Measurements from ENCODE around the gene FAM169A. TPM values are rescaled to one million over a fixed set of nuclear protein-coding genes. Genes with fewer than 3 reads are reported as not detected.

The FAM169A gene
- total RNA-seq, 1 donor from 2014 or later, result 6.3 TPM

DNA sequence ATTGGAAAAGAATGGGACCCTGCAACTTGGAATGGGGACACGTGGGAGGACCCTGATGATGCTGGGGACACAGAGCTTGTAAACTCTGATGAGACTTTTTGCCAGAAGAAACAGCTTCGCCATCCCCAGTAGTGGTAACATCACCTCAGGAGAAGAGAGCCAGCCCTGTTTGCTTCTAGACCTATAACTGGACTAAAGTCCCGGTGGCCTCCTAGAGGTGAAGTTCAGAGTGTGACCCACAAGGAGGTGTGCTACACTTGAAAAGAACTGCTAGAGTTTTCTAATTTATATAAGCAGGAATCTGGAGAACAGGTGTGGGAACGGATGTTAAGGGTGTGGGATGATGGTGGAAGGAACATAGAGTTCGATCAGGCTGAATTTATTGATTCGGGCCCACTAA is 79.3 kb downstream of the FAM169A start:
- no peak for DNase-seq
- H3K27me3 ChIP-seq (ENCODE audit: low read depth), result no peaks in the 10 kb centered on the region
- H3K36me3 ChIP-seq, result no peaks in the 10 kb centered on the region
- H3K4me3 ChIP-seq, result no peak overlapping the region
- TF ChIP-seq, protein P1, sequence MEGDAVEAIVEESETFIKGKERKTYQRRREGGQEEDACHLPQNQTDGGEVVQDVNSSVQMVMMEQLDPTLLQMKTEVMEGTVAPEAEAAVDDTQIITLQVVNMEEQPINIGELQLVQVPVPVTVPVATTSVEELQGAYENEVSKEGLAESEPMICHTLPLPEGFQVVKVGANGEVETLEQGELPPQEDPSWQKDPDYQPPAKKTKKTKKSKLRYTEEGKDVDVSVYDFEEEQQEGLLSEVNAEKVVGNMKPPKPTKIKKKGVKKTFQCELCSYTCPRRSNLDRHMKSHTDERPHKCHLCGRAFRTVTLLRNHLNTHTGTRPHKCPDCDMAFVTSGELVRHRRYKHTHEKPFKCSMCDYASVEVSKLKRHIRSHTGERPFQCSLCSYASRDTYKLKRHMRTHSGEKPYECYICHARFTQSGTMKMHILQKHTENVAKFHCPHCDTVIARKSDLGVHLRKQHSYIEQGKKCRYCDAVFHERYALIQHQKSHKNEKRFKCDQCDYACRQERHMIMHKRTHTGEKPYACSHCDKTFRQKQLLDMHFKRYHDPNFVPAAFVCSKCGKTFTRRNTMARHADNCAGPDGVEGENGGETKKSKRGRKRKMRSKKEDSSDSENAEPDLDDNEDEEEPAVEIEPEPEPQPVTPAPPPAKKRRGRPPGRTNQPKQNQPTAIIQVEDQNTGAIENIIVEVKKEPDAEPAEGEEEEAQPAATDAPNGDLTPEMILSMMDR (IDR thresholded peaks at IDR 0.05; ENCODE audit: borderline replicate concordance), result no peak
- intact Hi-C loops (cut with micrococcal nuclease), result no loop called here
- H3K4me1 ChIP-seq, result no peaks in the 10 kb centered on the region
- no peak overlapping the region for H3K27ac ChIP-seq (replicated peaks)
- H3K9me3 ChIP-seq (replicated peaks), result no peaks in the 10 kb centered on the region

DNA sequence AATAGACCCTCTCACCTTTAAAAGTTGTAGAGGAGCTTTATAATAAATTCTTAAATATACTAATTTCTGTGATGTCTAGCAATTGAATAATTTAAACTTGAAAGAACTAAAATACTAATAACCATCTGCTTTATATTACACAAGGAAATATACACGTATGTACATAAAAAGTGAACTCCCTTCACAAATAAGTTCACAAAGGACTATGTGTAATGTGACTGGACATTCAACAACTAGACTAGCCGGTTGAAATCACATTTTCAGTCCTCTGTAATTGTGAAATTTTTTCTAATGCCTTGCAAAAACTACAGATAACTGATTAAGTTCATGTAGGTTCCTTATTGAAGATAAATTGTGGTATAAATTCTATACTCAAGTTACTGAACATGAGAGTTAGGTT is 87.6 kb downstream of the FAM169A start:
- Histone ChIP-seq H3K4me3 (no peak overlapping the region), H3K36me3 (peaks cover 56% of the 10 kb centered on the region), H3K27ac (replicated peaks) (no peak overlapping the region), H3K4me1 (no peaks in the 10 kb centered on the region), H3K9me3 (replicated peaks) (no peaks in the 10 kb centered on the region), H3K27me3 (ENCODE audit: low read depth) (no peaks in the 10 kb centered on the region)
- TF ChIP-seq, protein P1 (IDR thresholded peaks at IDR 0.05; ENCODE audit: borderline replicate concordance), result no peak
- intact Hi-C loops (cut with micrococcal nuclease), result no loop called here
- DNase-seq, result no peak

DNA sequence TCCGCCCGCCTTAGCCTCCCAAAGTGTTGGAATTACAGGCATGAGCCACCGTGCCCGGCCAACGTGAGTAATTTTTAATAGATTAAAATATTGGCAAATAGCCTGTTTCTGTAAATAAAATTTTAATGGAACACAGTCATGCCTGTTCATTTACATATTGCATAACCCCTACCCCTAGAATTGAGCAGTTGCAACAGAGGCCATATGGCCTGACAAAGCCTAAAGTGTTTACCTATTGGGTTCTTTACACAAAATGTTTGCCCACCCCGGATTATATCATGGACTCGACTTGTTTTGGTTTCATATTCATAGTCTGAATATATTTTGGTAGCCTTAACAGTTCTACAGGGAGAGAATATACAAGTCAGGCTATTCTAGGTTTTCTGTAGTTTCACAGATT is 93.8 kb downstream of the FAM169A start:
- Histone ChIP-seq H3K4me1 (peaks cover 13% of the 10 kb centered on the region), H3K36me3 (peaks cover 84% of the 10 kb centered on the region), H3K4me3 (no peak overlapping the region), H3K27me3 (ENCODE audit: low read depth) (no peaks in the 10 kb centered on the region), H3K9me3 (replicated peaks) (no peaks in the 10 kb centered on the region), H3K27ac (replicated peaks) (no peak overlapping the region)
- intact Hi-C loops (cut with micrococcal nuclease), result no loop called here
- TF ChIP-seq, protein P1 (IDR thresholded peaks at IDR 0.05; ENCODE audit: borderline replicate concordance), result no peak
- DNase-seq, result no peak

DNA sequence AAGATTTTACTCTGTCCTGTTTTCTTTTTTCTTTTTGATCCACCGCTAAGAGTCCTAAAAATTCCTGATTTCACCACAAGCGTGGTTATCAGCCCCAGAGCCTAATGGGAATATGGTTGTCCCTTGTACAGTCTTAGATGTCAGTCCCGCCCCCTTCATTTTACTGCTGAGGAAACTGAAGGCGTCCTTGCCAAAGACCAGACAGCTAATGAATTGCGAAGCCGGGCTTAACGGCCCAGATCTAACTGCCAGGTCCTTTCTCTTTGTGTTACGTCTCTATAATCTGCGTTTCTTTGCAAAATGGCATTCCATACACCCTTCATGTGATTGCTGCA is 98.6 kb downstream of the FAM169A start:
- peaks cover 50% of the 10 kb centered on the region for H3K4me1 ChIP-seq
- H3K27ac ChIP-seq (replicated peaks), result peak overlapping the region; percentile 84
- TF ChIP-seq, protein P1 (IDR thresholded peaks at IDR 0.05; ENCODE audit: borderline replicate concordance), result no peak
- intact Hi-C loops (cut with micrococcal nuclease), result no loop called here
- H3K9me3 ChIP-seq (replicated peaks), result no peaks in the 10 kb centered on the region
- no peak for DNase-seq
- no peaks in the 10 kb centered on the region for H3K27me3 ChIP-seq (ENCODE audit: low read depth)
- peaks cover 47% of the 10 kb centered on the region for H3K36me3 ChIP-seq
- peak overlapping the region; percentile 90 for H3K4me3 ChIP-seq

DNA sequence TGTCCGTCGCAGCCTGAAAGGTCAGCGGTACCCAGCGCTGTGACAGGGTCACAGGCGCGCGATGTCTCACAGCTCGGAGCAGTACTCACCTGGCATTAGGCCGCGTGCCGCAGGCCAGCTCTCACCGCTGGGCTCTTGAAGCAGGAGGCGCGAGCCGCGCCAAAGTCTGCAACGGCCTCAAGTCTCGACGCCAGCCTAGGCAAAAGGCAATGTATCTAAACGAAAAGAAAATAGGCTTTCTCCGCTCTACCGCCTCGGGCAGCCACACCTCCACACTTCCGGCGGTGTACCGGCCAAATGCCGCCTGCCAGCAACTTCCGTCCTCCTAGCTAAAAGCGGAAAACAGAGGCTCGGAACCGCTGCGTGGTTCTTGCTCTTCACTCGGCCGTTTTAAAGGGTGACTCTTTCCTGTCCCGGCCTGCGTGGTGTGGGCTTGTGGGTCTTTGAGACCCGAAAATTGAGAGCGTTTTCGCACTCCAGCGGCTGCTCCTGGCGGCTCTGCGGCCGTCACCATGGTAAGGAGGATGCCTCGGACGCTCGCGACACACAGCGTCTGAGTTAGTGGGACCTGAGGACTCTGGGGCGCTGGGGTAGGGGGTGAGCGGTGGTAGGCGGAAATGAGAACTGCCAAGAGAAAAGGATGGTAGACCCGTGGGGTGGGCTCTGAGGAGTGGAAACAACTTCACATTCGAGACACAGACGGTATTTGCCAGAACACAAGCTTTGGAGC is 99.2 kb downstream of the FAM169A start, which contains the start of the genes GFM2 and NSA2:
Gene GFM2 (minus strand): TSS at position 269 of the 730 bp plus-strand sequence. CDS start 3,375 bp downstream, outside the sequence.
Gene NSA2 (plus strand): TSS at position 401 of the 730 bp plus-strand sequence. CDS start 112 bp downstream, at position 513.
- intact Hi-C loops (cut with micrococcal nuclease), result no loop called here
- Histone ChIP-seq H3K4me3 (peak within 1 kb of the TSS; percentile 90), H3K4me1 (peaks cover 50% of the 10 kb centered on the region), H3K9me3 (replicated peaks) (no peaks in the 10 kb centered on the region), H3K27me3 (ENCODE audit: low read depth) (no peaks in the 10 kb centered on the region), H3K36me3 (peaks cover 43% of the 10 kb centered on the region), H3K27ac (replicated peaks) (peak within 1 kb of the TSS; percentile 84)
- peak; percentile 93 for DNase-seq
- TF ChIP-seq, protein P1 (IDR thresholded peaks at IDR 0.05; ENCODE audit: borderline replicate concordance), result no peak

All from left ventricle myocardium inferior (tissue), 1 donor.